Activated naive CD8-positive, alpha-beta T cell treated with anti-CD3 and anti-CD28 coated beads, Interleukin-2, amount 10 ng/mL, durations not matched to agents 7 days and 5 days (primary cell): ENCODE results near the gene NOS1. TPM values are rescaled to one million over a fixed set of nuclear protein-coding genes. Genes with fewer than 3 reads are reported as not detected.
"Not testable (repeated sequence)": the region's sequence is repeated elsewhere in the genome, so short reads cannot be mapped to it uniquely, and the experiment has no call there.

ENCODE experiments used
- ATAC-seq: fragments of 150-1000 bp; cut with Tn5 transposase; one replicate; pipeline ENCODE4 v1.10.0; 2021; ENCODE audit warnings: low read depth, moderate library complexity
- POLR2A ChIA-PET: fragments of 350-600 bp; sonication (Branson Sonifier 250); formaldehyde crosslinking; loops from one replicate; lab custom pipeline; 2021; ENCODE audit warnings: antibody characterized with exemption; lab: Charles Lee
- DNase-seq: peaks from one replicate; pipeline ENCODE4 v3.0.0; 2021
- H3K27ac Mint-ChIP-seq: one replicate; pipeline ENCODE4 v1.8.0; 2022; ENCODE audit warnings: mild to moderate bottlenecking, mixed read lengths
- H3K27me3 Mint-ChIP-seq: one replicate; pipeline ENCODE4 v1.8.0; 2022; ENCODE audit warnings: mild to moderate bottlenecking, moderate library complexity, mixed read lengths
- H3K36me3 Mint-ChIP-seq: one replicate; pipeline ENCODE4 v1.8.0; 2021; ENCODE audit warnings: mild to moderate bottlenecking, mixed read lengths
- H3K4me1 Mint-ChIP-seq: one replicate; pipeline ENCODE4 v1.8.0; 2021; ENCODE audit warnings: mixed read lengths
- H3K4me3 Mint-ChIP-seq: one replicate; pipeline ENCODE4 v1.8.0; 2022; ENCODE audit warnings: mild to moderate bottlenecking, moderate library complexity, mixed read lengths
- H3K9me3 Mint-ChIP-seq: one replicate; pipeline ENCODE4 v1.8.0; 2021; ENCODE audit warnings: mixed read lengths
- total RNA-seq, 2 experiments: library from RNA; stranded (reverse); gene quantifications; one replicate each; pipeline ENCODE4 v1.2.3, GENCODE V29; 2021

The NOS1 gene
- total RNA-seq, result not detected

DNA sequence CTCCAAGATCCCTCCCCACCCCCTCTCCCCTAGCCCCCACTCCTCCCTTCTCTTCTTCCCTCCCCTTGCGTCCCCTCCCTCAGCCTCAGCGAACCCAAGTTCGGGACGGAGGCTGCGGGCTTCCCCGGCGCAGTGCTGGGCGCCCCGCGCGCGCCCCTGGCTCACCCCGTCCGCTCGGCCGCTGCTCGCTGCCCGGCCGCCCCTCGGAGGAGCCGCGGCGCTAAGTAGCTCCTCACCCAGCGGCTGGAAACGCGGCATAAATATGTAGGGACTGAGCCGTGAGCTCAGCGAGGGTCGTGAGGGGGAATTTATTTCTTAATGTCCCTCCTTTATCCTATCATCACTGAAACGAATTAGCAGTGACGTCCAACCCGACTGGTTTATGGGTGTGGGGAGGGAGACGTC, at the start of gene NOS1:
NOS1 (minus strand) TSS at position 280 of the 405 bp plus-strand sequence. CDS start 30,557 bp downstream, outside the sequence.
- no peak within 1 kb of the TSS for H3K4me3 Mint-ChIP-seq
- DNase-seq (no peak), ATAC-seq (no peak)
- H3K36me3 Mint-ChIP-seq, result no peaks in the 10 kb centered on the region
- H3K27me3 Mint-ChIP-seq, result peaks cover 58% of the 10 kb centered on the region
- no peaks in the 10 kb centered on the region for H3K9me3 Mint-ChIP-seq
- no peak within 1 kb of the TSS for H3K27ac Mint-ChIP-seq
- POLR2A ChIA-PET, result no interaction called here
- no peaks in the 10 kb centered on the region for H3K4me1 Mint-ChIP-seq

DNA sequence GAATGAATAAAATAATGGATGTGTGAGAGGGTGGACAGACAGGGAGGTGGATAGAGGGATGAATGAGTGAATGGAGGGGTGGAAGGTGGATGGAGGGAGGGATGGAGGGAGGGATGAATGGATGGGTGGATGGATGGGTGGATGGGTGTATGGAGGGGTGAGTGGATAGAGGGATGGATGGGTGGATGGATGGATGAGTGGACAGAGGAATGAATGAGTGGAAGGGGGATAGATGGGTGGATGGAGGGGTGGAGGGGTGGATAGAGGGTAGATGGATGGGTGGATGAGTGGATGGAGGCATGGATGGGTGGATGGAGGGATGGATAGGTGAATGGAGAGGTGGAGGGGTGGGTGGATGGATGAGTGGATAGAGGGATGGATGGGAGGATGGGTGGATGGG, 47.9 kb upstream of the NOS1 start:
- H3K9me3 Mint-ChIP-seq, result no peaks in the 10 kb centered on the region
- ATAC-seq (no peak), DNase-seq (no peak)
- no peak overlapping the region for H3K27ac Mint-ChIP-seq
- no peaks in the 10 kb centered on the region for H3K4me1 Mint-ChIP-seq
- H3K27me3 Mint-ChIP-seq, result no peaks in the 10 kb centered on the region
- no peaks in the 10 kb centered on the region for H3K36me3 Mint-ChIP-seq
- POLR2A ChIA-PET, result no interaction called here
- H3K4me3 Mint-ChIP-seq, result no peak overlapping the region

DNA sequence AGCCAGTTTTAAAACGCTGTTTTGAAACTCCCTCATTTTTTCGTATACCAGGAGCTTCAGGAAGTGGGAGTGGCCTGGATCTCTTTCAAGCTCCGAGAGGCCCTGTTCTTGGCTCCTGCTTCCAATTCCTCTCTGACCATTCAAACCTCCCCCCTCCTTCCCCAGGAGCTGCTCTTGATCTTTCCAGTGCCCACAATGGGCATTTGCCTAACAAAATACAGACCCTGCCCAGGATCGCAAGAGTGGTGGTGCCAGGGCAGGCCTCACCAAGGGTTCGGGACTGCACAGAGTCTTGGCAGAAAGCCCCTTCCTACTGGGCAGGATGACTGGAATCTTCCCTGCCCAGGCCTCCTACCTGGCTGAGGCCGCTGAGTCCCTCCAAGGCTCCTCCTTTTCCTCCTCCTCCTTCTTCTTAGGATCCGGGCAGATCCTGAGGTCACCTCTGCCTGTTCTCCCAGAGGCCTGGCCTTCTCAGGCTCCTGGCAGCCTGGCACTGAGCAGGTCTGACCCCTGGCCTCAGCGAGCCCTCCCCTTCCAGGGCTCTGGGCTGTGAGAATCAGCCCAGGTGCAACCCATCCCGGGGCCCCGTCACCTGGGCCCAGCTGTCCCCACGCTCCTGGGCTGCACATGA, 46.9 kb upstream of the NOS1 start:
- H3K36me3 Mint-ChIP-seq, result no peaks in the 10 kb centered on the region
- no peaks in the 10 kb centered on the region for H3K4me1 Mint-ChIP-seq
- no peaks in the 10 kb centered on the region for H3K27me3 Mint-ChIP-seq
- no peak overlapping the region for H3K27ac Mint-ChIP-seq
- no peak overlapping the region for H3K4me3 Mint-ChIP-seq
- POLR2A ChIA-PET, result no interaction called here
- ATAC-seq (no peak), DNase-seq (no peak)
- H3K9me3 Mint-ChIP-seq, result no peaks in the 10 kb centered on the region

GRCh38 chr12:117404940-117405339, 43.5 kb upstream of the NOS1 start:
- H3K4me3 Mint-ChIP-seq, result no peak overlapping the region
- ATAC-seq, result no peak
- H3K27me3 Mint-ChIP-seq, result no peaks in the 10 kb centered on the region
- DNase-seq, result no peak
- no peaks in the 10 kb centered on the region for H3K9me3 Mint-ChIP-seq
- H3K27ac Mint-ChIP-seq, result no peak overlapping the region
- no peaks in the 10 kb centered on the region for H3K36me3 Mint-ChIP-seq
- POLR2A ChIA-PET, result no interaction called here
- H3K4me1 Mint-ChIP-seq, result no peaks in the 10 kb centered on the region

GRCh38 chr12:117404203-117404853, 42.9 kb upstream of the NOS1 start:
- Mint-ChIP-seq H3K4me1 (no peaks in the 10 kb centered on the region), H3K36me3 (no peaks in the 10 kb centered on the region), H3K9me3 (no peaks in the 10 kb centered on the region), H3K27ac (no peak overlapping the region), H3K4me3 (no peak overlapping the region), H3K27me3 (no peaks in the 10 kb centered on the region)
- DNase-seq, result no peak
- ATAC-seq, result no peak
- POLR2A ChIA-PET, result no interaction called here

GRCh38 chr12:117403586-117404139, 42.2 kb upstream of the NOS1 start:
- Mint-ChIP-seq H3K36me3 (no peaks in the 10 kb centered on the region), H3K27me3 (no peaks in the 10 kb centered on the region), H3K4me3 (no peak overlapping the region), H3K9me3 (no peaks in the 10 kb centered on the region), H3K4me1 (no peaks in the 10 kb centered on the region), H3K27ac (no peak overlapping the region)
- POLR2A ChIA-PET, result no interaction called here
- no peak for ATAC-seq
- DNase-seq, result no peak

DNA sequence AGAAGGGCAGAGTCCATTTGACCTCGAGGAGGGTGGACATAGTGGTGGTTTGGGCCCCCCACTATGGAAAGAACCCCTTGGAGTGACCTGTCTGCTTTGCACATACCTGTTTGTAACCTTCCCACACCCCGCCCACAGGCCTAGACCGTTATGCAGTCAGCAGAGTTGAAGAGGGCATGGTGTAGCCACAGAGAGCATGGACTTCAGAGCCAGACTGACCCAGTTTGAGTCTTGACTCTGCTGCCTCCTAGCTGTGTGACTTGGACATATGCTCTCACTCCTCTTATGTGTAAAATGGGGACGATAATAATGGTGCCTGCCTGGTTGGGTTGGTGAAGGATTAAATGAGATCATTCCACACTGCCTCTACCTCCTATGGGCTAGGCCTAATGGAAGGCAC, 40.9 kb upstream of the NOS1 start:
- POLR2A ChIA-PET, result no interaction called here
- no peaks in the 10 kb centered on the region for H3K27me3 Mint-ChIP-seq
- H3K27ac Mint-ChIP-seq, result no peak overlapping the region
- no peaks in the 10 kb centered on the region for H3K9me3 Mint-ChIP-seq
- ATAC-seq (no peak), DNase-seq (no peak)
- H3K4me1 Mint-ChIP-seq, result no peaks in the 10 kb centered on the region
- no peaks in the 10 kb centered on the region for H3K36me3 Mint-ChIP-seq
- H3K4me3 Mint-ChIP-seq, result no peak overlapping the region

DNA sequence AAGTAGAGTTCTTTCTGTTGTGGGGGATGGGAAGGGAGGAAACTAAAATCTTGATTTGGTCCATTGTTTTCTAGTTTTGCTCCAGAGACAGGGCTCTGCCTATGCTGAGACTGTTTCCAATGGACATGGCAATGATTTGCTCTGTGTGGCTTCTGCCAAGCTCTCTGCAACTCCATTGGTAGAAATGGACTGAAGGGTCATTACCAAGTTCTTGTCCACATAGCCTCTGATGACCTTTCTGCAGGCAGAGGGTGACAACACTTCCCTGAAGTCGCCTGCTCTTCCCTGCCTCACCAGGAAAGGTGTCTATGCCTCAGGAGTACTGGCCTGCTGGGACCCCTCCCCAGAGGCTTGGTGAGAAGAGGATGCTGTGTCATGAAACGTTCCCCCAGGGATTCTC, 39.5 kb upstream of the NOS1 start:
- ATAC-seq (no peak), DNase-seq (no peak)
- H3K4me3 Mint-ChIP-seq, result no peak overlapping the region
- no peak overlapping the region for H3K27ac Mint-ChIP-seq
- H3K36me3 Mint-ChIP-seq, result no peaks in the 10 kb centered on the region
- POLR2A ChIA-PET, result no interaction called here
- H3K9me3 Mint-ChIP-seq, result no peaks in the 10 kb centered on the region
- no peaks in the 10 kb centered on the region for H3K27me3 Mint-ChIP-seq
- no peaks in the 10 kb centered on the region for H3K4me1 Mint-ChIP-seq

DNA sequence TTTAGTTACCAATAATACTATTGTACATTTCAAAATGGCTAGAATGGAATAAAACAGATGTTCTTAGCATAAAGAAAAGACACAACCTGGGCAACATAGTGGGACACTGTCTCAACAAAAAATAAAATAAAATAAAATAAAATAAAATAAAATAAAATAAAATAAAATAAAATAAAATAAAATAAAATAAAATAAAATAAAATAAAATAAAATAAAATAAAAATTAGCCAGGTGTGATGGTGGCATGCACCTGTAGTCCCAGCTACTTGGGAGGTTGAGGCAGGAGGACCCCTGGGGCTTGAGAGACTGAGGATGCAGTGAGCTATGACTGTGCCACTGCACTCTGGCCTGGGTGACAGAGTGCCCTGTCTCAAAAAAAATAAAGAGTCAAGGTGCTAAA, 37.1 kb upstream of the NOS1 start:
- H3K36me3 Mint-ChIP-seq, H3K4me1 Mint-ChIP-seq, H3K27ac Mint-ChIP-seq, H3K27me3 Mint-ChIP-seq, H3K9me3 Mint-ChIP-seq, ATAC-seq, POLR2A ChIA-PET, DNase-seq, H3K4me3 Mint-ChIP-seq: not testable (repeated sequence)

DNA sequence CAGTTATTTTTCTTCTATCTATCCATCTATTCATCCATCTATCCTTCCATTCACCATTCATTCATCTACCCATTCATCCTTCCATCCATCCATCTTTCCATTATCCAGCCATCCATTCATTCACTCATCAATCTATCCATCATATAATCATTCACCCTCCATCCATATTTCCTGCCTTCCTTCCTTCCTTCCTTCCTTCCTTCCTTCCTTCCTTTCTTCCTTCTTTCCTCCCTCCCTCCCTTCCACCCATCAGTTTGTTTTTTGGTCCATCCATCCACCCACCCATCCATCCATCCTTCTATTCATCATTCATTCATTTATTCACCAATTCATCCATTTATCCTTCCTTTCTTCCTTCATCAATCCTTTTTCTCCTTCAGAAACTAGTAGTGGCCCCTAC, 34.3 kb upstream of the NOS1 start:
- Mint-ChIP-seq H3K27ac (no peak overlapping the region), H3K27me3 (no peaks in the 10 kb centered on the region), H3K4me3 (no peak overlapping the region), H3K36me3 (no peaks in the 10 kb centered on the region), H3K4me1 (no peaks in the 10 kb centered on the region), H3K9me3 (peaks cover 1% of the 10 kb centered on the region)
- DNase-seq (no peak), ATAC-seq (no peak)
- POLR2A ChIA-PET, result no interaction called here

DNA sequence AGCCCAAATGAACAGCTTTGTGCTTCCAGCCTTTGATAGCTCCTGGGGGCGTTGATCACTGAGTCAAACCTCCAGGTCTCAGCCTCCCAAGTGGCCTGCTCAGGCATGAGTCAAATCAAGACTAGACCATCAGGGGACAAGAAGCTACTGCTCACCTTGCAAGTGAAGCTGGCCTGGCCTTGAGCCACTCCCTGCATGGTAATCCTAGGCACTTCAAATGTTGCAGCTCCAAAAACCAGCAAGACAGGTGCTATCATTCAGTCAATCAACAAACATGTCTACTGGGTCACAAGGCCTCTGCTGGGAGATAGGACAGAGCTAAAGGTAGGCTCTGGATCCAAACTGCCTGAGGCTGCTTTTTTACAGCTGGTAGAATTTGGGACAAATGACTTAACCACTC, 33.1 kb upstream of the NOS1 start:
- Mint-ChIP-seq H3K4me3 (no peak overlapping the region), H3K27me3 (no peaks in the 10 kb centered on the region), H3K4me1 (no peaks in the 10 kb centered on the region), H3K36me3 (no peaks in the 10 kb centered on the region), H3K27ac (no peak overlapping the region), H3K9me3 (peaks cover 1% of the 10 kb centered on the region)
- POLR2A ChIA-PET, result no interaction called here
- DNase-seq (no peak), ATAC-seq (no peak)

- H3K4me1 Mint-ChIP-seq, result no peaks in the 10 kb centered on the region
These were observed 32.2 kb upstream of the NOS1 start for GRCh38 chr12:117393656-117394055.

DNA sequence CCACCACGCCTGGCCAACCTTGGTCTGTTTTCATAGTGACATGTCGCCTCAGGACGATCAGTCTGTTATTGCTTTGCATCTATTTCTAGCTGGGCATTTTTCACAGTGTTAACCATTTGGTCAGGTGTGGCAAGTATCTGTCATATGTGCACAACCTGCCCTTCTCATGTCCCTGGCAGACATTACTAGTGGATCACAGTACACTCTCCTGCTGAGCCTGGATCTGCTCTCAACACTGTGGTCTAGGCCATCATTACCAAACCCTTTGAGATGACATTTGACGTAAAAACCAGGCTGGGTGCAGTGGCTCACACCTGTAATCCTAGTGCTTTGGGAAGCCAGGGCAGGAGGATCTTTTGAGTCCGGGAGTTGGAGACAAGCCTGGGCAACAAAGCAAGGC, 29.4 kb upstream of the NOS1 start:
- H3K4me1 Mint-ChIP-seq, result no peaks in the 10 kb centered on the region
- POLR2A ChIA-PET, result no interaction called here
- no peaks in the 10 kb centered on the region for H3K36me3 Mint-ChIP-seq
- H3K27me3 Mint-ChIP-seq, result no peaks in the 10 kb centered on the region
- peaks cover 1% of the 10 kb centered on the region for H3K9me3 Mint-ChIP-seq
- no peak overlapping the region for H3K4me3 Mint-ChIP-seq
- ATAC-seq, result no peak
- DNase-seq, result no peak
- H3K27ac Mint-ChIP-seq, result no peak overlapping the region

More at GRCh38 chr12:117393656-117394055, 32.2 kb upstream of the NOS1 start:
- no peak for ATAC-seq
- H3K36me3 Mint-ChIP-seq, result no peaks in the 10 kb centered on the region
- no peaks in the 10 kb centered on the region for H3K27me3 Mint-ChIP-seq
- POLR2A ChIA-PET, result no interaction called here
- no peak overlapping the region for H3K4me3 Mint-ChIP-seq
- no peak for DNase-seq
- H3K9me3 Mint-ChIP-seq, result peaks cover 1% of the 10 kb centered on the region
- no peak overlapping the region for H3K27ac Mint-ChIP-seq

GRCh38 chr12:117388951-117389446, 27.6 kb upstream of the NOS1 start:
- Mint-ChIP-seq H3K27me3 (no peaks in the 10 kb centered on the region), H3K4me1 (no peaks in the 10 kb centered on the region), H3K36me3 (no peaks in the 10 kb centered on the region), H3K27ac (no peak overlapping the region), H3K9me3 (no peaks in the 10 kb centered on the region), H3K4me3 (no peak overlapping the region)
- POLR2A ChIA-PET, result no interaction called here
- no peak for DNase-seq
- ATAC-seq, result no peak
